ENCODE results near the gene CLSTN2. TPM values are rescaled to one million over a fixed set of nuclear protein-coding genes. Genes with fewer than 3 reads are reported as not detected.

CLSTN2 gene
- total and polyA plus RNA-seq, 2 of the 4 experiments (the other 2 are of a cell fraction): under 0.01 to 0.07 TPM

DNA sequence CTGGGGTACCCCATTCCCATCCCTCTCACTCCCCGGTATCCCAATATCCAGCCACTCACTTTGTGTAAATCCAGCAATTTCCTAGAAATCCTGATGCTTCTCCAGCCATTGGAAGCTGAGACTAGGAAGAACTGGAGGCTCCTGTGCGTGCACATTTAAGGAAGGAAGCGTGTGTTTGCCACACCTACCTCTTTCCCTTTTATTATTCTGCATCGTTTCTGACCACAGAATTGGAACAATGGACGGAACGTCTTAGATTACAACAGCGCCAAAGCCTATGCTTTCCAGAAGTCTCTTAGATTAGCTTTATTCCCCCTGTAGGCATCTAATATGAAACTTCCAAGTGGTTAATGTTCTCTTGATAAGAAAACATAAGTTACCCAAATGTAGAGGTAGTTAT, 508.1 kb downstream of the CLSTN2 start:
- no peak overlapping the region for H2AFZ ChIP-seq (replicated peaks; ENCODE audit: low read length, poor library complexity)
- no peak overlapping the region for H2AK5ac ChIP-seq (ENCODE audit: low read depth, low read length)
- H4K91ac ChIP-seq (ENCODE audit: insufficient read depth, low read depth, low read length): no peak overlapping the region
- intact Hi-C loops (cut with micrococcal nuclease) (no loop called here), in situ Hi-C loops (cut with MboI; ENCODE audit: low sequenced_read_pairs) (no loop called here), dilution Hi-C loops (cut with HindIII; ENCODE audit: low sequenced_read_pairs, unreplicated experiment) (no loop called here)
- H3K23ac ChIP-seq (ENCODE audit: low read depth, low read length): no peak overlapping the region
- H4K8ac ChIP-seq (ENCODE audit: low read depth in 2 of 2, low read length in 2 of 2): no peak overlapping the region
- DNase-seq: no peak
- ChIA-PET POLR2A (ENCODE audit: unreplicated experiment) (no interaction called here), CTCF (no interaction called here)
- TF ChIP-seq BHLHE40 (IDR thresholded peaks at IDR 0.05; ENCODE audit: low read depth, low read length): no peak
- TF ChIP-seq MAFK (IDR thresholded peaks at IDR 0.05; ENCODE audit: low read depth, low read length): no peak
- TF ChIP-seq CHD1 (IDR thresholded peaks at IDR 0.05; ENCODE audit: low read depth, low read length): no peak
- no peak for TF ChIP-seq SMC3 (IDR thresholded peaks at IDR 0.05; ENCODE audit: low read depth, low read length)
- TF ChIP-seq NFE2L2 (IDR thresholded peaks at IDR 0.05; ENCODE audit: low read depth, low read length): no peak
- TF ChIP-seq MXI1 (IDR thresholded peaks at IDR 0.05; ENCODE audit: borderline replicate concordance, low read depth, low read length): no peak
- TF ChIP-seq, protein P1, sequence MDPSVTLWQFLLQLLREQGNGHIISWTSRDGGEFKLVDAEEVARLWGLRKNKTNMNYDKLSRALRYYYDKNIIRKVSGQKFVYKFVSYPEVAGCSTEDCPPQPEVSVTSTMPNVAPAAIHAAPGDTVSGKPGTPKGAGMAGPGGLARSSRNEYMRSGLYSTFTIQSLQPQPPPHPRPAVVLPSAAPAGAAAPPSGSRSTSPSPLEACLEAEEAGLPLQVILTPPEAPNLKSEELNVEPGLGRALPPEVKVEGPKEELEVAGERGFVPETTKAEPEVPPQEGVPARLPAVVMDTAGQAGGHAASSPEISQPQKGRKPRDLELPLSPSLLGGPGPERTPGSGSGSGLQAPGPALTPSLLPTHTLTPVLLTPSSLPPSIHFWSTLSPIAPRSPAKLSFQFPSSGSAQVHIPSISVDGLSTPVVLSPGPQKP (IDR thresholded peaks at IDR 0.05; ENCODE audit: borderline replicate concordance, low read depth, low read length): no peak
- no peak for TF ChIP-seq POLR2A (IDR thresholded peaks at IDR 0.05; ENCODE audit: low read depth, low read length)
- TF ChIP-seq, protein P2, sequence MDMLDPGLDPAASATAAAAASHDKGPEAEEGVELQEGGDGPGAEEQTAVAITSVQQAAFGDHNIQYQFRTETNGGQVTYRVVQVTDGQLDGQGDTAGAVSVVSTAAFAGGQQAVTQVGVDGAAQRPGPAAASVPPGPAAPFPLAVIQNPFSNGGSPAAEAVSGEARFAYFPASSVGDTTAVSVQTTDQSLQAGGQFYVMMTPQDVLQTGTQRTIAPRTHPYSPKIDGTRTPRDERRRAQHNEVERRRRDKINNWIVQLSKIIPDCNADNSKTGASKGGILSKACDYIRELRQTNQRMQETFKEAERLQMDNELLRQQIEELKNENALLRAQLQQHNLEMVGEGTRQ (IDR thresholded peaks at IDR 0.05; ENCODE audit: low read depth, low read length): no peak
- no peak for TF ChIP-seq RCOR1 (IDR thresholded peaks at IDR 0.05; ENCODE audit: insufficient replicate concordance, low read length)
- TF ChIP-seq RAD21 (IDR thresholded peaks at IDR 0.05; ENCODE audit: low read length): no peak
- no peak for TF ChIP-seq MAZ (IDR thresholded peaks at IDR 0.05; ENCODE audit: borderline replicate concordance, low read depth, low read length)
- no peak for TF ChIP-seq CTCF (conservative IDR thresholded peaks at IDR 0.05; ENCODE audit: low read depth, low read length)
- TF ChIP-seq FOS (IDR thresholded peaks at IDR 0.05; ENCODE audit: low read depth, low read length): no peak
- TF ChIP-seq CEBPB (IDR thresholded peaks at IDR 0.05; ENCODE audit: low read depth, low read length): no peak
- H3K56ac ChIP-seq (ENCODE audit: extremely low read depth, insufficient read depth, low read length): no peak overlapping the region
- no peaks in the 10 kb centered on the region for H4K20me1 ChIP-seq (ENCODE audit: insufficient read depth, low read length)
- no peaks in the 10 kb centered on the region for H3K79me1 ChIP-seq (ENCODE audit: low read depth in 1 of 2, low read length in 2 of 2)
- no peaks in the 10 kb centered on the region for H3K4me1 ChIP-seq (ENCODE audit: control insufficient read depth, insufficient read depth, low read length)
- H2AK9ac ChIP-seq (replicated peaks; ENCODE audit: low read depth, low read length, poor library complexity): no peak overlapping the region
- no TSS peak for BruUV-seq (replicated peaks)
- ATAC-seq (ENCODE audit: low read depth): no peak
- H3K27me3 ChIP-seq (ENCODE audit: control insufficient read depth, insufficient read depth, low read length): no peaks in the 10 kb centered on the region
- no peak overlapping the region for H3K18ac ChIP-seq (ENCODE audit: low read depth, low read length)
- H3K9me1 ChIP-seq (ENCODE audit: insufficient read depth, low read length): no peaks in the 10 kb centered on the region
- H2BK5ac ChIP-seq (ENCODE audit: low read depth, low read length, poor library complexity, severe bottlenecking): no peak overlapping the region
- no peak overlapping the region for H2BK15ac ChIP-seq (ENCODE audit: low read depth, low read length)
- no peak overlapping the region for H3K14ac ChIP-seq (replicated peaks; ENCODE audit: low read depth, low read length)
- H2BK20ac ChIP-seq (ENCODE audit: low read depth, low read length): no peak overlapping the region
- H3K9me3 ChIP-seq (ENCODE audit: control insufficient read depth, insufficient read depth, low read length): no peaks in the 10 kb centered on the region
- H3K4ac ChIP-seq (ENCODE audit: low read depth, low read length): no peak overlapping the region
- 20% methylated on average over 1 of the region's 7 CpGs; no CpG with 5 or more reads in 1 of the 2 experiments for WGBS, 2 experiments (ENCODE audit: extremely low coverage in 2 of 2, insufficient read length in 1 of 2)
- H3K27ac ChIP-seq (ENCODE audit: insufficient read depth, low read length): no peak overlapping the region
- no peak overlapping the region for H3K4me2 ChIP-seq (ENCODE audit: low read depth, low read length)
- H3K36me3 ChIP-seq (ENCODE audit: control insufficient read depth, insufficient read depth, low read length): no peaks in the 10 kb centered on the region
- no peak overlapping the region for H3K4me3 ChIP-seq (ENCODE audit: insufficient read depth, low read depth, low read length)
- H4K5ac ChIP-seq (ENCODE audit: low read depth, low read length): no peak overlapping the region
- H3K9ac ChIP-seq (ENCODE audit: low read depth, low read length): no peak overlapping the region
- no peak overlapping the region for H2BK120ac ChIP-seq (ENCODE audit: low read depth, low read length)

All from IMR-90 (cell line).